Right renal cortex interstitium (tissue), 3 donors: Measurements from ENCODE around the gene MDM2. TPM values are rescaled to one million over a fixed set of nuclear protein-coding genes. Genes with fewer than 3 reads are reported as not detected.
"Not testable (repeated sequence)": the region's sequence is repeated elsewhere in the genome, so short reads cannot be mapped to it uniquely, and the experiment has no call there.

ENCODE experiments used
- DNase-seq, 3 donors: peaks; one replicate each; pipeline ENCODE4 v3.0.0-alpha.2; 2013; ENCODE audit warnings: low read depth in 3 of 3, low spot score in 2 of 3
- polyA plus RNA-seq, 3 donors: library from polyadenylated mRNA; unstranded; fragments of 120-200 nt; gene quantifications; one replicate each; pipeline ENCODE4 v1.2.1, GENCODE V29; 2013; ENCODE audit not compliant: insufficient read length in 3 of 3

The MDM2 gene
- polyA plus RNA-seq, 3 donors, result 54.9 to 60.3 (median 59.5) TPM

DNA sequence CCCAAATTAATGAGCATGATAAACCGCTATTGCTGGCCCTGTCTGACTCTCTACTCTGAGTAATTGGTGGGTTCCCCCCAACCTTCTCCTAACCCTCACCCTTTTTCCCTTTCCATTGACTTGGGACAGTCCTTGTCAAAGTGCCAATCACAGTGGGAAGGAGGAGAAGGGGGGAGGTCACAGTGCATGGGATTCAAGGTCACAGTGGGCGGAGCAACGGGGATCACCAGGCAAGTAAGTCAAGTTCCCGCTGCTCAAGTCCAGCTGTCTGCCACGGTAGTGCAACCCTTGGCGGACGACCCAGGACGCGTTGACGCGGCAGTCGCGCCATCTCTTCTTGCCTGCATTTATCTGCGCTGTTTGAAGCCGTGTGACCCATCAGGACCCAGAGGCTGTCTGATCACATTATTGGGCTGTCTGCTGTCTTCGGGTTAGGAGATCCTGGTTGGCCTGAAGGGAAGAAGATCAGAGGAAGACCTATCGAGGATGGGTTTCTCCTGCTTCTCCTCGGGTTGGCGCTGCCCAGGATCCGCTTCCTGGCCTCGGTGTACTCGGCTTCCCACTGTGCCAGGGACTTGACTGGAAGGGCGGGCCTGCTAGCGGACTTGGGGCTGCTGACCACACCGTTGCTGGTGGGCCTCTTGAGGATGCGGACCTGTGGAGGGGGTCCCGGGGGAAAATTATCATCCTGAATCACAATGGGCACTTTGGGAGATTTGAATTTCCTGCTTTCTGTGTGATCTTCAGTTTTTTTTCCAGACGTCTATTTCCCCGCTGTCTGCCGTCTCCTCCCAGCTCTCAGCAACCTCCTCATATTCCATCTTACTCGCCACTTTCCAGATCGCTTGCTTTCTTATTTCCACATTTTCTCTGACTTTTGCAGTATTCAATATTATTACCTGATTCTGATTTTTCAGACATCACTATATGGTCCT lies 3.1 kb upstream of the MDM2 start:
- DNase-seq, result no peak

- DNase-seq, result no peak
These were observed 2.3 kb upstream of the MDM2 start for GRCh38 chr12:68805592-68806120.

- DNase-seq, result no peak
These were observed 1.3 kb upstream of the MDM2 start for GRCh38 chr12:68806488-68807237.

DNA sequence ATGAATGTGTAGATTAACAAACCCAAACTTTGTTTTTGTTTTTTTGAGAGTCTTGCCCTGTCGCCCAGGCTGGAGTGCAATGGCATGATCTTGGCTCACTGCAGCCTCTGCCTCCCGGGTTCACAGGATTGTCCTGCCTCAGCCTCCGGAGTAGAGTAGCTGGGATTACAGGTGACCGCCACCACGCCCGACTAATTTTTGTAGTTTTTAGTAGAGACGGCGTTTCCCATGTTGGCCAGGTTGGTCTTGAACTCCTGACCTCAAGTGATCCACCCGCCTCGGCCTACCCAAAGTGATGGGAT lies 752 bp upstream of the MDM2 start:
- DNase-seq, result not testable (repeated sequence)

GRCh38 chr12:68808388-68809189 lies 612 bp downstream of the MDM2 start:
- peak in 2 of 3 donors; percentile 51 to 53 for DNase-seq

DNA sequence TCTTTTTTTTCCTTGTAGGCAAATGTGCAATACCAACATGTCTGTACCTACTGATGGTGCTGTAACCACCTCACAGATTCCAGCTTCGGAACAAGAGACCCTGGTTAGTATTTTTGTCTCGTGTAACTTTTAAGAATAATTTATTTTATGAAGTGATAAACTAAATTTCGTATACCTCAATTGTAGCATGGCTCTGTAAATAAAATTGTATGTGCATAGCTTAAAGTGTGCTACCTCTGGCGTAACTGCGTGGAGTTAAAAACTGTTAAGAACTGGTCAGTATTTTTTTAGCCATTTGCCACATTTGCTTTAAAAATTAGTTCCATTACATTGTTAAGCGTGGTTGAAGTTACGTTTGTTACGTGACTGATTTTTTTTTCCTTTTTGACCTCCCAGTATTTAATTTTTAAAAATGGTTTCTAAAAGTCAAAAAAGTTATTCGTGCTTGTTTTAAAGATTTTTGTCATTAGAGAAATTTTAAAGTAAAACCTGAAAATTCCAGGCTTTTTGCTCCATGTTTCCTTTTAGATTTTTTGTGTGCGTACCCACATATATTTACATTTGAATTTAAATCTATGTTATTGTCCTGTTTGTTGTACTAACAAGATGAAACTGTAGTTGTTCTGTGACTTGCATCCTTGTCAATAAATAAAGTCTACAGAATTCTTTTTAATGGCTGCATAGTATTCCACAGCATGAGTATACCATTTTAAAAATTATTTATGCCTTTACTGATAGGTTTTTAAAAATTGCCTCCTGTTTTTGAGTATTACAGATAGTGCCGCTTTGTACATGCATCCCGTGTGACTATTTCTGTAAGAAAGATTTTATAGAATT lies 1.4 kb downstream of the MDM2 start:
- no peak for DNase-seq

- DNase-seq, result not testable (repeated sequence)
These were observed 2.0 kb downstream of the MDM2 start for GRCh38 chr12:68810027-68810389.

- DNase-seq, result not testable (repeated sequence)
These were observed 3.6 kb downstream of the MDM2 start for GRCh38 chr12:68811573-68811972.

- no peak for DNase-seq
These were observed 4.7 kb downstream of the MDM2 start for GRCh38 chr12:68812553-68813241.

DNA sequence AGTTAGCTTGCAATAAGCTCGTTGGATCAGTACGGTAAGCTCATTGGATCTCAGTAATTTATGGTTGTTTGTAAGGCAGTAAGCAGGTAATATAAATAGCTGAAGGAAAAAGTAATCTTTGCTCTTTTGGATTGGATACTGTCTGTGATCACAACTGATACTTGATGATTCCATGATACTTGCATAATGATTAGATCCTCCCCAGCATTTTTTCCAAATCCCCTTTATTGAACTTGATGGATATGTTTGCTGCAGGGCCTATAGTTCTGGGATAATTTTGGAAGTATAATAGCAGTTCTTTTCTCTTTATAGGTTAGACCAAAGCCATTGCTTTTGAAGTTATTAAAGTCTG lies 5.2 kb downstream of the MDM2 start:
- DNase-seq, result no peak

GRCh38 chr12:68814490-68815231 lies 6.7 kb downstream of the MDM2 start:
- DNase-seq, result no peak

- DNase-seq, result no peak
These were observed 7.4 kb downstream of the MDM2 start for GRCh38 chr12:68815232-68815927.

GRCh38 chr12:68815928-68816800 lies 8.2 kb downstream of the MDM2 start:
- DNase-seq, result no peak

DNA sequence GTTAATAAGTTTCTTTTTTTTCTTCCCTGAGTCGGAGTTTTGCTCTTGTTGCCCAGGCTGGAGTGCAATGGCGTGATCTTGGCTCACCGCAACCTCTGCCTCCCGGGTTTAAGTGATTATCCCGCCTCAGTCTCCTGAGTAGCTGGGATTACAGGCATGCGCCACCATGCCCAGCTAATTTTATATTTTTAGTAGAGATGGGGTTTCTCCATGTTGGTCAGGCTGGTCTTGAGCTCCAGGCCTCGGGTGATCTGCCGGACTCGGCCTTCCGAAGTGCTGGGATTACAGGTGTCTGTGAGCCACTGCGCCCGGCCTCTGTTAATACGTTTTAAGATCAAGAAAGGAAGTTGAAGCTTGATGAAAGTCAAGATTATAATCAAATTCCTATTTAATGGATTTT lies 11.5 kb downstream of the MDM2 start:
- not testable (repeated sequence) for DNase-seq

DNA sequence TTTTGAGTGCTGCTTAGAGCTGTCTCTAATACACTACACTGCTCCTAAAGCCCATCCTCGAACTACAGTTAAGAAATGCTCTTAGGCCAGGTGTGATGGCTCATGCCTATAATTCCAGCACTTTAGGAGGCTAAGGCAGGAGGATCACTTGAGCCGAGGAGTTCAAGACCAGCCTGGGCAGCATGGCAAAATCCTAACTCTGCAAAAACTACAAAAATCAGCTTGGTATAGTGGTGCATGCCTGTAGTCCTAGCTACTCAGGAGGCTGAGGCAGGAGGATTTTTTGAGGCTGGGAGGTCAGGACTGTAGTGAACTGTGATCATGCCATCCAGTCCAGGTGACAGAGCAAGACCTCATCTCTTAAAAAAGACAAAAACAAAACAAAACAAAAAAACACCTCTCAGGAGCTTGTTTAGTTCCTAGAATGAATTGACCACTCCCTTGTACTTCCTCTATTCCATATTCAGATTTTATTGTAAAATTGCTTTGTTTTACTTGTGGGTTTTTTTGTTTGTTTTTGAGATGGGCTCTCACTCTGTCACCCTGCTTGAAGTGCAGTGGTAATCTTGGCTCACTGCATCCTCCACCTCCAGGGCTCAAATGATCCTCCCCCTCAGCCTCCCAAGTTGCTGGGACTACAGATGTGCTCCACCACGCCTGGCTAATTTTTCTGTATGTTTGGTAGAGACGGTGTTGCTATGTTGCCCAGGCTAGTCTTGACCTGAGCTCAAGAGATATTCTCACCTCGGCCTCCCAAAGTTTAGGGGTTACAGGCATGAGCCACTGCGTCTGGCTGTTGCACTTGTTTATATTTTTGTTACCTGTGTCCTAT lies 13.6 kb downstream of the MDM2 start:
- DNase-seq, result no peak

- DNase-seq, result no peak
These were observed 15.7 kb downstream of the MDM2 start for GRCh38 chr12:68823696-68824095.
